ENCODE results near the gene ARSB.
A peak's percentile ranks its signal among the peaks of the same experiment; 100 is the strongest.
"Not testable (repeated sequence)": the region's sequence is repeated elsewhere in the genome, so short reads cannot be mapped to it uniquely, and the experiment has no call there.

The ARSB gene

DNA sequence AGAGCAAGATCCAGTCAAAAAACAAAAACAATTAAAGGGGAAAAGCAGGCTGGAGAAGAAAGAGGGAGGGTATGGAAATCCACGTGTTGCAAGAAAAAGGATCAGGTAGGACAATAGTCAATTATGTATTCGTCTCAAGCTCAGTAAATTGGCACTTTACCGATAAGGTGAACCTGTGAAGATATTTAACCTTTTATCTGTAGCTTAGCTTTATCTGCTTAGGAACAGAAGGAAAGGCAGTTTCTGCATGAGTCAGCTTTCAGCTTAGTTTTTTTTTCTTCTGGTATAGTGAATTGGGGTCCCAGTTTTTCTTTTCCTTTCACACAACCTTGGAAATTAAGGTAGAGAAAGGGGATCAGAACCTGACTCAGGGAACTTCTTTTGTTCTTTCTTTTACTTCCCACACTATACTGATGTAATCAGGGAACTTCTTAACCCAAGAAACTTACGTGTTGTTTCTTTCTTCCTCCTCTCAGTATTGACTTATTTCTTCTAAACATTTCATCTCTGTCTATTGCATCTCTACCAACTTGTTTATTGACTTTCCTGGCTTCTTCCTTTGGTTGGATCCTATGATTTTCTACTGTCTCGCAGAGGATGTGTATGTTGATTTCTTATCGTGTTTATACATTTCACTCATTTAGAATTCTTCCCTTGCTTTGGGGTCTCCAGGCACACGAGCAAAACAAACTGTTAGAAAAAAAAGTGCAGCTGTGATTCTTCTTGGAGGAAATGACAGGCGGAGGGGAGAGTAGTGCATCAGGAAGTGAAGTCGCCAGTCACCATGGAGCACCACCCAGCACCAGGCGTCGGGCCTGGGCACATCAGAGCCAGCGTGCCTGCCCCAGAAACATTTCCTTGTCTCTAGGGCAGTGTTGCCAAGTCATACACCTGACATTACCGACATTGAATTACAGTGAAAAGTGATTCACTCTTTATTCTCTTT is 213.6 kb downstream of the ARSB start:
- DNase-seq, result peak; percentile 38

DNA sequence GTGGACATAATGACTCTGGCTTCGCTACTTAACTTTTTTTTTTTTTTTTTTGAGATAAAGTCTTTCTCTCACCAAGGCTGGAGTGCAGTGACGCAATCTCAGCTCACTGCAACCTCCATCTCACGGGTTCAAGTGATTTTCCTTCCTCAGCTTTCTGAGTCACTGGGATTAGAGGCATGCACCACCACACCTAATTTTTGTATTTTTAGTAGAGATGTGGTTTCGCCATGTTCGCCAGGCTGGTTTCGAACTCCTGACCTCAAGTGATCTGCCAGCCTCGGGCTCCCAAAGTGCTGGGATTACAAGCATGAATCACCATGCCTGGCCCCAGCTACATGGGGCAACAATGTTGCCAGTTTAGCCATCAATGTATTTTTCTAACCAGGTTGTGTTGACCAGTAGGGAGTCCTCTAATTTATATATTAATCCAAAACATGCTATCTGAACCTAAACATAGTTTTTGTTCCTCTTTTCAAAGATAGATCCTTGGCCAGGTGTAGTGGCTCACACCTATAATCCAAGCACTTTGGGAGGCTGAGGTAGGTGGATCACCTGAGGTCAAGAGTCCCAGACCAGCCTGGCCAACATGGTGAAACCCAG is 216.2 kb downstream of the ARSB start:
- no peak for DNase-seq

DNA sequence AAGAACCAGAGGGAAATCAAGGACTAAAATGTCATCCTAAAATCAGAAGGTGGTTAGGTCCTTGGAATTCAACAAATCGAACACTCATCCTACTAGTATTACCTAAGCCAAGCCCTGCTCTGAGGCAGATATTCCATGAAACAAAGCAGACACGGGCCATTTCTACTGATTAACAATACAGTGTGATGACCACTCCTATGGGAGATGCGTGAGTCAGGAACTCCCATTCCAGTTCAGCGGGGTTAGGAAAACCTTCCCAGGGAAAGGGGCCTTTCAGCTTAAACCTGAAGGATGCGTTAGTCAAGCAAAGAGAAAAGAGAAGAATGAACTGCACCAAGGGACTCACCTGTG is 218.7 kb downstream of the ARSB start:
- DNase-seq, result peak; percentile 35

DNA sequence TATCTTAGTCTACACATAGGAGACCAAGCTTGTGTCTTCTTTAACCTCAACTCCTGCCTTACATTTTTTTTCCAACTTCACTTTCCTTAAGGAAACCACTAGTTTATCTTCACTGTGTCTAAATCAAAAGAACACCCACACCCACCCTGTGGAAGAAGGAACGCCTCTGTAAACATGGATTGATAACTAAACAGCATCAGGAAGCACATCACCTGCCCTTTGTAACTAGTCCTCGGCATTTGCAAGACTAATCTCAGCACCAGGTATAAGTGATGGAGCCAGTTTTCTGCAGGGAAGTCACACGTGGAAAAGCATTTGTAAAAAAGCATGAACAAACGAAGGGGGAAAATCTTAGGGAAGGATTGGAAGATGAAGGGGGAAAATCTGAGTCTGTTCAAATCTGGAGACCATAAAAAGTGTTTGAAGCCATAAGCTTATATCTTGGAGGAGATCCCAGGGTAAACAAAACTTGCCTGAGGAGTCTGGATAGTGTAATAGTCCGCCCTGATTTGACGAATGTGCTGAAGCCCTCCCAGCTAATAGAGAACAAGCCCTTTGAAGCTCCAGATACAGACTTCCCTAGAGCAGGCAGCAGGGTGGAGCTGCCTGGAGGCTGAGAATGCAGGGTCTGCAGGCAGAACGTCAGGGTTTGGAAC is 219.2 kb downstream of the ARSB start:
- DNase-seq, result peak; percentile 51

DNA sequence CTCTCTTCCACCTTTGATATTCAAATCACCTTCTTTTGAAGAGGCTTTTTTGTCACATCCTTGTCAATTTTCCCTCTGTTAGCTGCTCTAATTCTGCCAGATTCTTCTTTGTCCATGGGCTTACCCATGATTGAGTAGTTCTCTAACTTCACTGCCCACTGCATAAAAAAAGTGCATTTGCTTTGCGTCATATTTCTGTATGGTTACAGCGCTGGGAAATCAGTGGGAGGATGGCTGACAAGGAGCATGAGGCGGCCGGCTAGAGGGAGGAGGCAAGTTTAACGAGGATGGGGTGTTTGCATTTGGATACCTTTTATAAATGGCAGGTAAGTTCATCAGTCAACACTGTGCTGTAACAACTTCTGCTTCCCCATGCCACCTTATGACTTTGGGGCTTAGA is 220.0 kb downstream of the ARSB start:
- no peak for DNase-seq

DNA sequence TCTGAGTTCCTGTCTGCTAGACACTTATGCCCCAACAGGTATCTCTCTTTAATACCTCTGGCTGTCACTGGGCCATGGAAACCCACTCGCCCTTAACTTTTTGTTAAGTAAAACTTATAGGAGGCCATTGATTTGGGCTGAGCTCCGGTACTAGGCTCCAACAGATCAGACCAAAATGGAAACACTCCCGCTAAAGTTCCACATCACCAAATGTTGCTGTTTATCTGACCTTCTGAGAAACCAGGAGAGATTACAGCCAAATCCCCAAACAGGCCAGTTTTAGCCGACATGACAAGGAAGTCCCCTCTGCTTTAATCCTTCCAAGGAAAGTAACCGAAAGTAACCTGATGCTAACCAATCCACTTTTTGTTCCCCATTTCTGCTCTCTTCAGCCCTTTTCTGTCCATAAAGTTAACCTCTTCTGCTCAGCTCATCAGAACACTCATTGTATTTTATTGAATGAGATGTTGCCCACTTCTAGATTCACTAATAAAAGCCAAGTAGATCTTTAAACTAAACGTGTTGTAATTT is 221.4 kb downstream of the ARSB start:
- DNase-seq, result no peak

DNA sequence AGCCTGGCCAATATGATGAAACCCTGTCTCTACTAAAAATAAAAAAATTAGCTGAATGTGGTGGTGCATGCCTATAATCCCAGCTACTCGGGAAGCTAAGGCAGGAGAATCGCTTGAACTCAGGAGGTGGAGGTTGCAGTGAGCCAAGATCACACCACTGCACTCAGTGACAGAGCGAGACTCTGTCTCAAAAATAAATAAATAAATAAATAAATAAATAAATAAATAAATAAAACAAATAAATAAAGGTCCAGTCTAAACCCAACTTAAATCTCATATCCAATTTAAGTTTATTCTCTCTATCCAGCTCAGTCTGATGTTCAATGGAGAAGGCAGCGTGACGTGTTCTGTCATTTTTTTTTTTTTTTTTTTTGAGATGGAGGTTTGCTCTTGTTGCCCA is 222.4 kb downstream of the ARSB start:
- not testable (repeated sequence) for DNase-seq

DNA sequence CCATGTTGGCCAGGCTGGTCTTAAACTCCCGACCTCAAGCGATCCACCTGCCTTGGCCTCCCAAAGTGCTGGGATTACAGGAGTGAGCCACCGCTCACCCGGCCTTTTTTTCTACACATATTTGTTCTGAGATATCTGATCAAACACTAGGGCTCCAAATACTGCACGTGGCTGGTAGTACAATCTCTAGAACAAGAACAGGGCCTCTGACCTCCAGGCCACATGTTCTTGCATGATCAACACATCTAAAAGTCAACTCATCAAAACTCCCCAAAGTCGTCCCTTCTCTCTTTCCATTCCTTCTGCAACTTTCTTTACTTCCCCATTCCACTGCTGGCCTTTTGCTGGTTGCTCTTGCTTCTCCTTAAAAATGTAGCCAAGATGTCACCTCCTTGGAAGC is 223.3 kb downstream of the ARSB start:
- no peak for DNase-seq

DNA sequence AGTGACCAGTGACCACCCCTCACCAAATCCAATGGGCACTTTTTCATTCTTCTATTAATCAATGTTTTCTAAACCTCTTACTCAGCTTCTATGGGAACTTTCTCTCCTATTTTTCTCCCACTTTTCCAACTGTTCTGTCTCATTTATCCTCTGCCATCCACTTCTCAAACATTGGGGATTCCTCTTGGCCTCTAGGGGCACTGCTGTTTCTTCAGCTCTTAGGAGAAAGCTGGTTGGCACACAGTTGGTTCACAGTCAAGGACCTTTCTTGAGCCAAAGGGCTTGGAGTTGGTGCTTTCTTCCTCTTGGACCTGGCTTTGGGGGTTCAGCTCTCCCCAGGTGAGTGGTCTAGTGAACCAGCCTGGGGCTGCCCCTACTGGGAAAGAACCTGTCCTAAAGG is 224.3 kb downstream of the ARSB start:
- no peak for DNase-seq

DNA sequence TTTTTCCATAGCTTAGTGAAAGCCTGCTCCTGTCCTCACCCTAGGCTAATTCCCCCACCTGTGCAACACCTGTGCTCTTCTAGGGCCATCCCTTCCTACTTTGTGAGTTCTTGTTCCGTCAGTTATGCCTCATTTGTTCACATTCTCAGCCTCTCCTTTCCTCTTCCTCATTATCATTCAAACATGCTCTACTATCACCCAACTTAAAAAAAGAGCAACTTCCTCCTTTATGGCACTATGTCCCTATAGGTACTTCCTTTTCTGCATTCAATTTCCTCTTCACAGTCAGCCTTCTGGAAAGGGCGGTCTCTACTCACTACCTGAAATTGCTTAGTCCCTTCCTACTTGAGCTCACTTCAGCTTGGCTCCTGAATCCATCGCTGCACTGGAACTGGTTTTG is 224.7 kb downstream of the ARSB start:
- no peak for DNase-seq

DNA sequence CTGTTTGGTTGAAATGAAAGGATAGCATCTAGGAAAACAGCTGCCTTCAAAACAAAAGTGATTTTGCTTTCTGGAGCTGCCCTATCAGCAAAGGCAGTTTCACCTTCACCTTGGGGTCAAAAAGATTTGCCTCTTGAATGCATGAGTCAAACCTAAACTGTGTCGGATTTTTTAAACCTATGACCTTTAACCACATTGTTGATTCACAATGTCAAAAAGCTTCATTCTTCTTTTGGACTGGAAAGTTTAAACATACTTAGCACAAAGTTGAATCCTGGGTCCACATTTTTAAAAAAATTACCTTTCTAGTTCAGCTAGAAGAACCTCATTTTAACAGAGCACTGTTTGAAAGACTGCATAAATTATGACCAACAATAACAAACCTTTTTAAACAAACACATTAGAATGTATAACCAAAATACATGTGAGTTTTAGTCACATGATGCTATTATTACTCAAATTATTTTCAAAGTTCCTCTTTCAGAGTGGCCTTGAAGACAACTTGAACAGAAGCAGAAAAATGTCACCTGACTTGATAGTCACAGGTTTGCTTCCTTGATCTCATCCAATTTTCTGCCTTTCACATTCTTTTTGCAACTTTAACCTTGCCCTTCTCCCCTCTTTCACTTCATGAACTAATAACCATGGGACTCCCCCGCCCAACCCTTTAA is 226.8 kb downstream of the ARSB start:
- no peak for DNase-seq

DNA sequence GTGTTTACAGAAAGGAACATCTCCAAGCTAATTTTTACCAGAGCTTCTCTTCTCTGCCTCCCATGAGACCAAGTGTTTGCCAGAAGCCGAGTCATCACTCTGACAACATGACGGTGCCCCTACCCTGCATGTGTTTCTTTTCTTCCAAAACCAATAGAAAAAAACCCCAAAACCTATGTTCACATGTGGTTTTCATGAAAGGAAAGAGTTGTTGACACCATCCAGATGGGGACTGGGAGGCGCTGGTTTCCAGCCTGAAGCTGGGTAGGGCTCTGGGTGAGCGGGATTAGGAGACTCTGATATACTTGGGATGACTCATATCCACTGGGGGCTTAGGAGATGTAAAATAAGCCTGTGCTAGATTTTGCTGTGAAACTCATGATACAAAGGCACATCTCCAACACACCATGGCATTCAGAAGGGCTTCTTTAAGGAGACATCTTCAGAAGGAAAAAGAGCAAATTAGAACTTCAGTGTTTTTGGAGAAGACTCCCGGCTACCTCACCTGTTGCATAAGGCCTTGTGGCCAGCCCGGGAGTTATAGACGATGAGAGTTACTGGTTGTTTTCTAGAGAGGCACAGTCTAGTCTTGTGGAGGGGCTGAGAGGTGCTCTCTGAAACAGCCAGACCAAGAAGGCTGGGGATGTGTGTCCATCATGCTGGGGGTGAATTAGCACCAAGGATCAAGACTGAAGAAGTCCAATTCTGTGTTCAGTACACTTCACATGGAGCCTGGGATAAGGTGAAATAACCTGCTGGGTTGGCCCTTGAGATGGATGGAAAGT is 227.6 kb downstream of the ARSB start:
- no peak for DNase-seq

DNA sequence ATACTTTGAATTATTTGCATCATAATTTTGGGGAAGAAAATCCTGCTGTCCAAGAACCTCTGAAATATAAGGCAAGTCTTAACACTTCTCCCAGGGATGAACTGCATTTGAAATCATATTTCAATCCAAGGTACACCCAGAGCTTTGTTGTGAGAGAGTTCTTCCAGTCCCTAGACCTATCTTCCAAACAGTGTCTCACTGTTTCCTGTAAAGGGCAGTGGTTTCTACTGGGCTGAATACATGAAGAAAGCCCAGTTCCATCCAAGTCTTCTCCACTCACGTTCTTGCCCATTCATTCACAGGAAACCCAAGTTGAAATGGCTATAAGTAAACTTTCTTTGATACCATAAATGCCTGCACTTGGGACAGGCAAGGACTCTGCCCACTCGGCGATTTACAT is 228.3 kb downstream of the ARSB start:
- no peak for DNase-seq

DNA sequence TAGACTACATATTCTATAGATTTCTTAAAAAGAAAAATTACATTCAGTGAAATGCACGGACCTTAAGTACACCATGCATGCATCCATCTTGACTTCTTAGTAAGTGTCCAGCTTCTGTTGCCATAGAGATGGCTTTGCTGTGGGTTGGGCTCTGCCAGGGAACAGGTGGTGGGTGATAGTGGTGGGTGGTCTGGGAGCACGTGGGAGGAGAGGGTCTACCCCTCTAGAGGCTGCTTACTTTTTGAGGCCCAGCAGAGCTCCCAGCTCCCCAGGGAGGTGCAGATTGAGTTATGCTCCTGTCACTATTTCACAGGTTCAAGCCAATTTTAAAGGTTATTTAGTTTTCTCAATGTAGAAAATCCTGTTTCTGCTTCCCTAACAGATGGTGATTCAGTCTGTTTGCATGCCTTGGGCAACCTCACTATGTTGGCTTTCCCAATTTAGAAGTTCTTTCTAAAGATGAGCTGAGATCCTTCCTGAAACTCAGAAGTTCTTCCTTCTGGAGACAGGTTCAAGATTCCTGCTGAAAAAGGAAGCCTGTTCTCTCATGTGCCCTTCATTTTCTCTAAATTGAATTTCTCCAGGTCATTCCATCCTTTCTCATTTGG is 229.2 kb downstream of the ARSB start:
- DNase-seq, result no peak

DNA sequence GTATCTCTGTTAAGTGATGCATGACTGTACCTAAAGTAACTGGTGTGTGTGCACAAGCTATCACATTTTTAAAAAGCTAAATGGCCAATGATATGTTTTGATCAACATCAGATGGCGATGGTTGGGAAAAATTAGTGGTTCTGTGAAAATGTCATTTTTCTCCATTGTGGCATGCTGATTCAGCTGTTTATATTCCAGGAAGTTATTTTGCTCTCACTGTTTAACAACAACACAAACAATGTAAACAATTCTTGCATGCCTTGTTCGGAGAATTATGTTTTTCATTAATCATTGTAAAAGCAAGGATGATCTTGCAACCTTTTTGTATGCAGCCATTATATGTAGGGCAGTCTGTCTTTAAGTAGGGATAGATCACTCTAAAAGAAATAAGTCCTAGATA is 230.5 kb downstream of the ARSB start:
- no peak for DNase-seq

DNA sequence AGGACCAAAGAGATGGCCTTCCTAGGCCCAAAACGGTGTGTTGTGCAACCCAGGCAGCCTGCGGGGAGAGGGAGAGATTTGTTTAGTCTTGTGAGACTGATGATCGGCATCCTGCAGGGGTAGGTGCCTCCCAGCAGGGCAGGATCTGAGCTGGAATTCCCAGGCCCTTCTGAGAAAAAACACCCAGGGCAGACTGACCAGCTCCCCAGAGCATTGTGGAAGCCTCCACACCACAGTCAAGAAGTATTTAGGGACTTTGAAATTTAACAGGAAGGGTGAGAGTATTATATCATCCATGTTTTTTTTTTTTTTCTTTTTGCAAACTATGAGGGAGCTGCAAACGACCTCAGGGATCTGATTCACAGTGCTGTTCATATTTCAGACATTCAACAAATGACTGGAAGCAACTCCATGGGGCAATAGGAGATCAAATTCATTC is 232.0 kb downstream of the ARSB start:
- DNase-seq, result no peak

DNA sequence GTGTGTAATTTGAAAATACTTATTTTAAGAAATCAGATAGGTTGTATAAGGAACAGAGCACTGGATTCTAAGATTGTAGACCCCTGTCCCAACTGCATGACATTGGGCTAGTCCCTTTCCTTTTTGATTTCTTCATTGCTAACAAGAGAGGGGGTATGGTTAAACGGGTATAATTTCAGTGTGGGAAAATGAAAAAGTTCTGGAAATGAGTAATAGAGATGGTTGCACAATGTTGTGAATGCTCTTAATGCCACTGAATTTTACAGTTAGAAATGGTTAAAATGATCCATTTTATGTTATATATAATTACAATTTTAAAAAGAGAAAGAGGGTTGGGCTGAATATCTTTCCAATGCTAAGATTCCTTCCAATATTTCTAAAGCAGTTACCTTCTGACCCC is 233.2 kb downstream of the ARSB start:
- no peak for DNase-seq

DNA sequence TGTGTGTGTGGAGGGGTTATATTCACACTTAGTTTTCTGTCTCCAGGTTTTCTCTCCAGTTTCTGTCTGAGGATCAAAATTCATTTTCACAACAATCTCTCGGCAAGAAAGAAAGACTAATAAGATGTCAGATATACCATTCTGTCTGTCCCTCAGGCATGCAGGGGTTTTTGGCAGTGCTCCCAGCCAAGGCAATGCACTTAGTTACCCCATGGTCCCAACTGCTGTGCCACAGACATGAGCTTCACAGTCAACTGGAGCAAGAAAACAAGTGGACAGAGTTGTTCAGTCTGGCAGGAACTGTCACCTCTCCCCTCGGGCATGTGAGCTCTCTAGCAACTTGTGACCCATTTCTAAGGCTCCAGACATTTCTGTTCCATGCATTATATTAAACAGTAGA is 234.8 kb downstream of the ARSB start:
- DNase-seq, result no peak

DNA sequence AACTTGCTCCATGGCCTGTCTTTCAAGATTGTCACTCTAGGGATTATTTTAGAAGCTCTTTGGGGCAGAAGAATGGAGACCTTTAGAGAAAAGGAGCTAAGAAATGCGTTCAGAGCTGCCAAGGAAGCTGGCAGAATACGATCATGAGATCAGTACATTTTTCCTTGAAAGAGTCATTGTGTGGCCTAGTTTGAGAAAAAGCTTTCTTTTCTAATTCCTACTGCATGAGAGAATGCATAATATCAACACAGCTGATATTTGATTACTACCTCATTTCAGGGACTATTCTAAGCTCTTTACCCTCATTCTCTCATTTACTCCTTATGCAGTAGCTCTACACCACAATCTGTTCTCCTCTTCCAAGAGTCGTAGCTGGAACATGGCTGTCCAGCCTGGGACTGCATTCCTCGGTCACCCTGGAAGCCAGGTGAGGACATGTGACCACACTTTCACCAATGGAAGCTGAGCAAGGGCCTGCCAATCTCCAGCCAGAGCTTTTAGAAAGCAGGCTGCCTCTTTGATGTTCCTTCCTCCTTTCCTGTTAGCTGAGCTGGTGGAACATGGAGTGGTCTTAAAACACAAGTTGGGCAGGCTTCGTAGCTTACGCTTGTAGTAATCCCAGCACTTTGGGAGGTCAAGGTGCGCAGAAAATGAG is 237.3 kb downstream of the ARSB start:
- peak; percentile 56 for DNase-seq

DNA sequence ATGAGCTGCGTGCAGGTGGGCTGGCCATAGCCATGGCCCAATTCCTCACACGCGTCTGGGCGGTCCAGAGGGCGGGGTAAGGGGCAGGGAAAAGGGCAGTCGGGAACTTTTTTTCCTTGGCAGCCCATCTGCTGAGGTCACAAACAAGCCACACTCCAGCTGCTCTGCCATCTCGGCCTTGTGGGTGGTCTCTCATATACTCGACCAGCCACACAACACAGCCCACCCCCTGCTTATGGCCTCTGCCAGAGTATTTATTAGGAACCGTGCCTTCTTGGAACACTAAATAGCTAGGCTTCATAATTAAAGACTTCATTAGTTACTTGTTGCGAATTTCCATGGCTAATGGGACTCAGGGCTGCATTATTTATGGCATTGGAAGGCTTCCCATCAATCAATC is 238.1 kb downstream of the ARSB start:
- peak; percentile 58 for DNase-seq

DNA sequence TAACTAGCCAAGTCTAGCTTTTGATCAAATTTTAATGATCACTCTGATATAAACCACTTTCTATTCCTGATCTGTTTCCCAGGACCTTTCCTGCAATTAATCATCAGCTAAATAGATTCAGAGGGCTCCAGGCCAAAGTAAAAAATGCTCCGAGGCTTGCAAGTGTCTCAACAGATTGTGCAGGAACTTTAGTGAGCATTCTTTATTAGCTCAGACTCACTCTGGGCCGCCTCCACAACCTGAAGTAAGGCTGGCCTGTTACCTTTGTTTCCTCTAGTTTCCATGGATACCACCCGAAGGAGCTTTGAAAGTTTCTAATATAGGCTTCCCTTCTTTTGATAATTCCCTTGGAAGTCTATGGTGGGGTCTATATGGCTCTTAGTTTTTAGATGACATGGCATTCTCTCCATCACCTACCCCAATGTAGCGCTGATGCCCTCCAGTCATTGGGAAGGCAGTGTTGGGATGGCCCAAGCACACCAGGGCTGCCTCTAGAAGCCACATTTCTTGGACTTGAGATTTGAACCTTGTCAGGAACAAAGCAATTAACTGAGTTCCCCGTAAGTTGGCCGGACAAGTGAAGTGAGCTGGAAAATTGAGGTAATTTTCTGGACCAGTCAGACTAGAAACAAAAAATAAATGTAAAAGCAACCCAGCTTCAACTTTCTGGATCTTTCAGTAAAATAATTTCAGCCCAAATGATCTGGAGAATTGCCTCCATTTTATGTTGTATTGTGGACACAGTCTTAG is 238.9 kb downstream of the ARSB start:
- DNase-seq, result no peak
